Ectodermal cell (in vitro differentiated cells): ENCODE measurements around the gene ARHGAP12.
"Not testable (repeated sequence)": the region's sequence is repeated elsewhere in the genome, so short reads cannot be mapped to it uniquely, and the experiment has no call there.

Experiments used
- H3K27ac ChIP-seq: 2 replicates; pipeline ENCODE4 v1.7.0; 2013; ENCODE audit warnings: mild to moderate bottlenecking, low read depth, low read length; ENCODE audit not compliant: insufficient read depth, poor library complexity, severe bottlenecking
- H3K27me3 ChIP-seq: 2 replicates; pipeline ENCODE4 v1.7.0; 2013; ENCODE audit warnings: mild to moderate bottlenecking, low read length; ENCODE audit not compliant: insufficient read depth, control insufficient read depth, poor library complexity, severe bottlenecking
- H3K36me3 ChIP-seq: one replicate; pipeline ENCODE4 v1.7.0; 2013; ENCODE audit warnings: low read length; ENCODE audit not compliant: control insufficient read depth, insufficient read depth
- H3K4me1 ChIP-seq: one replicate; pipeline ENCODE4 v1.7.0; 2013; ENCODE audit warnings: low read length; ENCODE audit not compliant: control insufficient read depth, insufficient read depth
- H3K4me3 ChIP-seq: 2 replicates; pipeline ENCODE4 v1.7.0; 2013; ENCODE audit warnings: low read depth, low read length, control low read depth; ENCODE audit not compliant: insufficient read depth
- H3K9me3 ChIP-seq: 2 replicates; pipeline ENCODE4 v1.7.0; 2013; ENCODE audit warnings: mild to moderate bottlenecking, low read length, moderate library complexity; ENCODE audit not compliant: control insufficient read depth
- WGBS, 2 experiments: methylation state at CpG; one replicate each; pipeline ENCODE4 v1.1.7; 2013; ENCODE audit warnings: missing lambda C conversion rate in 2 of 2; 5-methylcytosine and 5-hydroxymethylcytosine counted together

Gene ARHGAP12

DNA sequence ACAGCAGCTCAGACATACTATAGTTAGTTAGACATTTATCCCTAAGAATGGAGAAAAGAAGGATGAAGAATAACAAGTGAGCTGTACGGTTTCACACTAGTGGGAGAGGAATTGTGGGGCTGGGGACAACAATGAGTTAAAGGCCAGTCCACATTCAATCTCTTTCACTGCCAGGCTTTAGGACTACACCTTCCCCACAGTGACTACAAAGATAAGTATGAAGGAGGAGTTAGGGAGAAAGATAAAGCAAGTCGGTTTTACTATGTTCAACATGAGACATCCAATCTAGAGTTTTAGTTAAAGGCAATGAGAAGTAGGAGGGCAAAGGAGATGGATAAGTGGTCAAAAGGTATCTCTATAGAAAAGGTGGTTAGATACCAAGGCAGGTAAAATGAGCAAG is 16.3 kb downstream of the ARHGAP12 start:
- Histone ChIP-seq H3K27ac (no peak overlapping the region), H3K36me3 (peaks cover 10% of the 10 kb centered on the region), H3K9me3 (no peaks in the 10 kb centered on the region), H3K4me1 (no peaks in the 10 kb centered on the region), H3K27me3 (no peaks in the 10 kb centered on the region), H3K4me3 (no peak overlapping the region)
- 67 to 70% methylated on average over 2 of the region's 2 CpGs for WGBS, 2 experiments

DNA sequence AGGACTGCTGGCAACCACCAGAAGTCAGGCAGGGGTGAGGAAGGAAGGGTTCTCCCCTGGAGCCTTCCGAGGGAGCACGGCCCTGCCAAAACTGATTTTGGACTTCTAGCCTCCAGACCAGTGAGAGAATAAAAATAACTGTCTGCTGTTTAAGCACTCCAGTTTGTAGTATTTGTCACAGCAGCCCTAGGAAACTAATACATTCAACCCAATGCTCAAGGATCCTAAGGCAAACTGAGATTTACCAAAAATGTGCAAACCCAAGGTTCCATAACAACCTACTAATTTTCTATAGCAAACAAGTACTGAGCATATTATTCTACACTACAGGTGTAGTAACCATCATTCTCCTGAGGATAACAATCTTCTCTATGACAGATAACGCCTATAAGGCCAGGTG is 18.6 kb downstream of the ARHGAP12 start:
- H3K27me3 ChIP-seq = no peaks in the 10 kb centered on the region
- H3K27ac ChIP-seq = no peak overlapping the region
- H3K9me3 ChIP-seq = no peaks in the 10 kb centered on the region
- H3K4me1 ChIP-seq = no peaks in the 10 kb centered on the region
- peaks cover 10% of the 10 kb centered on the region for H3K36me3 ChIP-seq
- WGBS, 2 experiments = 95% methylated on average over 3 of the region's 3 CpGs
- H3K4me3 ChIP-seq = no peak overlapping the region

DNA sequence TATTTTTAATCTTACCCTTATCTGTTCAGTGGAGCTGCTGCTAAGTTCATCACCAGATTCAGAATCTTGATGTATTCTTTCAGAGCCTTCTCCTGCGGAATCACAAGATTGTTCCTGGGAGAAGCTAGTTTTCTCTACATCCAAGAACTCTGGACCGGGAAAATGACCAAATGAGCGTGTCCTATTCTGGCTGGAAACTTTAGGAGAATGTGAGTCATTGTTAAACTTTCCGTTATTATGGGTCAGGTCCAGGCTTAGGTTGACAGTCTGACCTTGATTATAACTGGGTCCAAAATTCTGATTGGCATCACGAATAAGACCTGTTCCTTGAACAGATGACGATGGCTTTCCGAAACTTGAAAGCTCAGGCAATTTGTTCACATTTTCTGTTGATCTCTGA is 20.5 kb downstream of the ARHGAP12 start:
- WGBS, 2 experiments = 95 to 97% methylated on average over 7 of the region's 7 CpGs

DNA sequence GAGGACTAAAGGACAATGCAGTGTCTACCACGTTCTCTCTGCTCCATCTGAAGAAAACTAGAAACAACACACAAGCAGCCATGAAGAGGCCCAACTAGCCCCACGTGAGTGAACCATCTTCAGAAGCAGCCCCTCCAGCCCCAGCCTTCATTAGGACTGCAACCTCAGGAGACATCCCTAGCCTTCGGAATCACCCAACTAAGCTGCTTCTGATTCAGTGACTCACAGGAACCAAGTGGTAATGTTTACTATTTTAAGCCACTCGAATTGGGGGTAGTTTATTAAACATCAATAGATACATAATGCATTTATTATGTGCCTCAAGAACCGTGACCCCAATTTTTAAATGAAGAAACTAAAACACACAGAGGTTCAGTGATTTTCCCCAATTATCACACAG is 22.6 kb downstream of the ARHGAP12 start:
- H3K9me3 ChIP-seq = no peaks in the 10 kb centered on the region
- no peak overlapping the region for H3K4me3 ChIP-seq
- no peaks in the 10 kb centered on the region for H3K4me1 ChIP-seq
- H3K27ac ChIP-seq = no peak overlapping the region
- 89 to 92% methylated on average over 3 to 4 of the region's 5 CpGs for WGBS, 2 experiments
- no peaks in the 10 kb centered on the region for H3K27me3 ChIP-seq
- H3K36me3 ChIP-seq = peaks cover 10% of the 10 kb centered on the region

More for the DNA sequence above, 20.5 kb downstream of the ARHGAP12 start:
- Histone ChIP-seq H3K4me3 (no peak overlapping the region), H3K4me1 (no peaks in the 10 kb centered on the region), H3K36me3 (peaks cover 10% of the 10 kb centered on the region), H3K27ac (no peak overlapping the region), H3K9me3 (no peaks in the 10 kb centered on the region), H3K27me3 (no peaks in the 10 kb centered on the region)

DNA sequence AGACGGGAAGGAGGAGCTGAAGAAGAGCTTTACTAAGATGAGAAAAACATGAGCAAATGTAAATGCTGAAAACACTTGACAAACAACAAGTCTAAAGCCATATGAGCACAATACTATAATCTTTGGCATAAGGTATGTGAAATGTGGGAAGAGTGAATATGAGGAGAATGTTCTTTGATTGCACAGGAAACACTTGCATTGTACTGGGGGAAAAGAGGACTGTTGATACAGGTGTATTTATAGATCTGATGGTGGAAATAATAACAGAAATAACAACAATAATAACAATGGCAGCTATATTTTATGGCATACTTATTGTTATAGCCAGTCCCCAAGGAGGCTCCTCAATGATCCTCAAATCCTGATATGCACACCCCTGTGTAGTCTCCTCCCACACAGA is 23.0 kb downstream of the ARHGAP12 start:
- 85 to 100% methylated on average over 1 of the region's 1 CpG for WGBS, 2 experiments
- H3K27me3 ChIP-seq = no peaks in the 10 kb centered on the region
- no peaks in the 10 kb centered on the region for H3K4me1 ChIP-seq
- no peaks in the 10 kb centered on the region for H3K9me3 ChIP-seq
- no peak overlapping the region for H3K4me3 ChIP-seq
- no peak overlapping the region for H3K27ac ChIP-seq
- peaks cover 10% of the 10 kb centered on the region for H3K36me3 ChIP-seq

DNA sequence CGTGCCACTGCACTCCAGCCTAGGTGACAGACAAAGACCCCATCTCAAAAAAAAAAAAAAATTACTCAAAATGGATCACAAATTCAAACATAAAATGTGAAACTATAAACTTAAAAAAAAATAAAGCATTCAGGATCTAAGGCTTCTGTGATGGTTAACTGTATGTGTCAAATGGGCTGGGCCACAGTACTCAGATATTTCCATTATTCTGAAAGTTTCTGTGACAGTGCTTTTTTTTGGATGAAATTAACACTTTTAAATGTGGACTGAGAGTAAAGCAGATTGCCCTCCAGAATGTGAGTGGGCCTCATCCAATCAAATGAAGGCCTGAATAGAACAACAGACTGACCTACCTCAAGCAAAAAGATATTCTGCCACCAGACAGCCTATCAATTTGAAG is 26.0 kb downstream of the ARHGAP12 start:
- H3K27me3 ChIP-seq = no peaks in the 10 kb centered on the region
- H3K27ac ChIP-seq = no peak overlapping the region
- 88 to 91% methylated on average over 1 of the region's 1 CpG for WGBS, 2 experiments
- no peak overlapping the region for H3K4me3 ChIP-seq
- H3K36me3 ChIP-seq = no peaks in the 10 kb centered on the region
- H3K4me1 ChIP-seq = peaks cover under 1% of the 10 kb centered on the region
- H3K9me3 ChIP-seq = no peaks in the 10 kb centered on the region

DNA sequence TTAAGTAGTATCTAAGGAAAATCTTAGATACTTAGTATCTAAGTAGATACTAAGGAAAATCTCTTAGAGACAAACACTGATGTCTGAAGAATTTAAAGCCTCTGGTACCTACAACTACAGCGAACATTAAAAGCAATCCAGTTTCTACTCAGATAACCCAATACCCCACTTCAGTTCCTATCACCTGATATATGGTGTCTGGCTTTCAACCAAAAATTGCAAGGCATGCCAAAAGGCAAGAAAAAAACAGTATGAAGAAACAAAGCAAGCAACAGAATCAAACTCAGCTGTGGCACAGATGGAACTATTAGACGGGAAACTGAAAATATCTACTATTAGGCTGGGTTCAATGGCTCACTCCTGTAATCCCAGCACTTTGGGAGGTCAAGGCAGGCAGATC is 31.1 kb downstream of the ARHGAP12 start:
- H3K9me3 ChIP-seq = no peaks in the 10 kb centered on the region
- no peaks in the 10 kb centered on the region for H3K36me3 ChIP-seq
- WGBS, 2 experiments = 90 to 97% methylated on average over 2 of the region's 2 CpGs
- no peak overlapping the region for H3K27ac ChIP-seq
- peaks cover 5% of the 10 kb centered on the region for H3K4me1 ChIP-seq
- no peak overlapping the region for H3K4me3 ChIP-seq
- no peaks in the 10 kb centered on the region for H3K27me3 ChIP-seq

DNA sequence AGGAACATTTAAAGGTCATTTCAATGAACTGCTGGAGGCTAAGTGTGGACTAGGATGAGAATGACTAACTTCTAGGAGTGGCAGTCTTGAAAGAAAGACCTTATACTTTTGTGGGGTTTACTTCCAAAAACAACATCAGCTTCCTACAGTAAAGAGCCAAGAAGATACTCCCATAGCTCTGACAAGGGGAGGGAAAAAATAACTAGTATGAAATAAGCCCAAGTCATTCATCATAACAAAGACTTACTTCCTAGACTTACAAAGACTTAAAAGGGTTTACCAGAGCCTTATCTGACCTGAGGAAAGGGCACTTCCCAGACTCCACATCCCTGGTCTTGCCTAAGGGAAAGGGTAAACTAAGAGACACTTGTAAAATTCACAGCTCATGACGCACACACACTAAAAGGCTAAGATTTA is 31.7 kb downstream of the ARHGAP12 start:
- 93 to 100% methylated on average over 1 of the region's 1 CpG for WGBS, 2 experiments
- Histone ChIP-seq H3K9me3 (no peaks in the 10 kb centered on the region), H3K4me3 (no peak overlapping the region), H3K4me1 (peaks cover 5% of the 10 kb centered on the region), H3K36me3 (no peaks in the 10 kb centered on the region), H3K27me3 (no peaks in the 10 kb centered on the region), H3K27ac (no peak overlapping the region)

DNA sequence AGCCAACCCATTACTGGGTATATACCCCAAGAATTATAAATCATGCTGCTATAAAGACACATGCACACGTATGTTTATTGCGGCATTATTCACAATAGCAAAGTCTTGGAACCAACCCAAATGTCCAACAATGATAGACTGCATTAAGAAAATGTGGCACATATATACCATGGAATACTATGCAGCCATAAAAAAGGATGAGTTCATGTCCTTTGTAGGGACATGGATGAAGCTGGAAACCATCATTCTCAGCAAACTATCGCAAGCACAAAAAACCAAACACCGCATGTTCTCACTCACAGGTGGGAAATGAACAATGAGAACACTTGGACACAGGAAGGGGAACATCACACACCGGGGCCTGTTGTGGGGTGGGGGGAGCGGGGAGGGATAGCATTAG is 32.9 kb downstream of the ARHGAP12 start:
- not testable (repeated sequence) for H3K36me3 ChIP-seq, H3K4me3 ChIP-seq, H3K4me1 ChIP-seq, H3K27me3 ChIP-seq, H3K9me3 ChIP-seq, H3K27ac ChIP-seq
- WGBS, 2 experiments = 92 to 93% methylated on average over 2 to 3 of the region's 6 CpGs

DNA sequence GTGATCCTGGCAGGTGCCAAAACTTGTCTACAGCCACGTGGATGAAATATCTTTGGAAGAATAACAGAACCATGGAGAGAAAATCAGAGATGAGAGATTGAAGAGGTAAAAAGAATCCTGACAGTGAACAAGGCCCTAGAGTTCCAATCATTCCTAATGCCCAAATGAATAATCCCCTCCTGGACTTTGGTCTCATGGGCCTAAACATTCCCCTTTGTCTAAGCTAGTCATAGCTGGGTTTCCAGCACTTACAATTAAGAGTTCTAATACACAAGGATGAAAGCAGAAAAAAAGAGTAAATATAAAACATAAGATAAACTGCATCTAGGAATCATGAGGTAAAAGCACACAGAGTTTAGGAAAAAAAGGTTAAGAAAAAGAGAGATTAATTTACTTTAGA is 40.2 kb downstream of the ARHGAP12 start:
- H3K9me3 ChIP-seq = no peaks in the 10 kb centered on the region
- WGBS, 2 experiments = 96 to 100% methylated on average over 1 of the region's 1 CpG
- H3K27ac ChIP-seq = no peak overlapping the region
- H3K4me3 ChIP-seq = no peak overlapping the region
- no peaks in the 10 kb centered on the region for H3K27me3 ChIP-seq
- H3K36me3 ChIP-seq = no peaks in the 10 kb centered on the region
- H3K4me1 ChIP-seq = no peaks in the 10 kb centered on the region

DNA sequence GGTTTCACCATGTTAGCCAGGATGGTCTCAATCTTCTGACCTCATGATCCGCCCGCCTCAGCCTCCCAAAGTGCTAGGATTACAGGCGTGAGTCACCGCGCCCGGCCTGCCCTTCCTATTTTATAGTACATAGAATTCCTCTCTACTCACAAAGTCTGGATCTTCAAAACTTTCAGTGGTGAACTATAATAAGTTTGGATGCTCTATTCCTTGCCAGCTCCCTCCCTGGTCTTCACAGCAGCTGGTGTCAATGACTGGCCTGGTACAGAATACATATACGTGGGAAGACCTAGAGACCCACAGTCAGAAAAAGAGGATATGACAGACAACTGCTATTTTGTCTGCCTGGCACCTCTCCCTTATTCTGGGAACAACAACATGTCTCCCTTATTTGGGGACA is 40.8 kb downstream of the ARHGAP12 start:
- no peaks in the 10 kb centered on the region for H3K36me3 ChIP-seq
- H3K4me1 ChIP-seq = no peaks in the 10 kb centered on the region
- WGBS, 2 experiments = 96 to 98% methylated on average over 7 of the region's 7 CpGs
- no peak overlapping the region for H3K4me3 ChIP-seq
- no peaks in the 10 kb centered on the region for H3K27me3 ChIP-seq
- no peak overlapping the region for H3K27ac ChIP-seq
- H3K9me3 ChIP-seq = no peaks in the 10 kb centered on the region
